ENCODE data around the gene USP33.

DNA sequence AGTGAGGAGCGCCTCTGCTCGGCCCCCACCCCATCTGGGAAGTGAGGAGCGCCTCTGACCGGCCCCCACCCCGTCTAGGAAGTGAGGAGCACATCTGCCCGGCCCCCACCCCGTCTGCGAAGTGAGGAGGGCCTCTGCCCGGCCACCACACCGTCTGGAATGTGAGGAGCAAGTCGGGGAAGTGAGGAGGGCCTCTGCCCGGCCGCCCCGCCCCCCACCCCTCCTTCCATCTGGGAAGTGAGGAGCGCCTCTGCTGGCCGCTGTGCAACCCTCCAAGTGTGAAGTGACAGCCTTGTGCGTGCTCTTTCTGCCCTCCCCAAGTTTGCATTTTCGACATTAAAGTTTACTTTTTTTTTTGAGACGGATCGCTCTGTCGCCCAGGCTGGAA lies 72.1 kb downstream of the USP33 start:
- TF ChIP-seq, protein P1, sequence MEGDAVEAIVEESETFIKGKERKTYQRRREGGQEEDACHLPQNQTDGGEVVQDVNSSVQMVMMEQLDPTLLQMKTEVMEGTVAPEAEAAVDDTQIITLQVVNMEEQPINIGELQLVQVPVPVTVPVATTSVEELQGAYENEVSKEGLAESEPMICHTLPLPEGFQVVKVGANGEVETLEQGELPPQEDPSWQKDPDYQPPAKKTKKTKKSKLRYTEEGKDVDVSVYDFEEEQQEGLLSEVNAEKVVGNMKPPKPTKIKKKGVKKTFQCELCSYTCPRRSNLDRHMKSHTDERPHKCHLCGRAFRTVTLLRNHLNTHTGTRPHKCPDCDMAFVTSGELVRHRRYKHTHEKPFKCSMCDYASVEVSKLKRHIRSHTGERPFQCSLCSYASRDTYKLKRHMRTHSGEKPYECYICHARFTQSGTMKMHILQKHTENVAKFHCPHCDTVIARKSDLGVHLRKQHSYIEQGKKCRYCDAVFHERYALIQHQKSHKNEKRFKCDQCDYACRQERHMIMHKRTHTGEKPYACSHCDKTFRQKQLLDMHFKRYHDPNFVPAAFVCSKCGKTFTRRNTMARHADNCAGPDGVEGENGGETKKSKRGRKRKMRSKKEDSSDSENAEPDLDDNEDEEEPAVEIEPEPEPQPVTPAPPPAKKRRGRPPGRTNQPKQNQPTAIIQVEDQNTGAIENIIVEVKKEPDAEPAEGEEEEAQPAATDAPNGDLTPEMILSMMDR (conservative IDR thresholded peaks at IDR 0.05; ENCODE audit: low read depth, low read length), result no peak
- no peak for TF ChIP-seq EZH2 (IDR thresholded peaks at IDR 0.05; ENCODE audit: borderline replicate concordance, low read depth, low read length, poor library complexity, severe bottlenecking)

Data from A673 (cell line).